A549 treated with ZK216348 at 1 μM for 4 hours (cell line): ENCODE measurements around the gene TMEM198. TPM values are rescaled to one million over a fixed set of nuclear protein-coding genes. Genes with fewer than 3 reads are reported as not detected.

Experiments
- total RNA-seq: library from RNA; stranded (reverse); fragments of 200-300 nt; extraction: Qiagen RNA extraction; gene quantifications from 5 replicates; pipeline ENCODE4 v1.2.3, GENCODE V29; 2022; ENCODE audit warnings: low read depth

TMEM198 gene
- 0.71 to 1.6 TPM (median 1.2 TPM) in 5 replicates for total RNA-seq

GRCh38 chr2:219543596-219544358, at the start of gene TMEM198, which contains the start of gene CHPF:
Gene TMEM198 (plus strand): TSS chr2:219544028. CDS start chr2:219544728, 700 bp downstream.
Gene CHPF (minus strand): TSS chr2:219543809. CDS start chr2:219543538, 271 bp downstream.

GRCh38 chr2:219498280-219499057, 45.4 kb upstream of the TMEM198 start, which contains the start of gene GMPPA:
Gene GMPPA (plus strand): TSS chr2:219498891. CDS start chr2:219499976, 1,085 bp downstream.

GRCh38 chr2:219514196-219514761, 29.5 kb upstream of the TMEM198 start, which contains the start of gene ASIC4:
Gene ASIC4 (plus strand): TSS chr2:219514482. CDS start chr2:219514725, 243 bp downstream.

GRCh38 chr2:219571311-219572236, 27.7 kb downstream of the TMEM198 start, which contains the start of gene OBSL1:
Gene OBSL1 (minus strand): TSS chr2:219571539. CDS start chr2:219571232, 307 bp downstream.

GRCh38 chr2:219572237-219573001, 28.6 kb downstream of the TMEM198 start, which contains the start of gene INHA:
Gene INHA (plus strand): TSS chr2:219572310. CDS start chr2:219572375, 65 bp downstream.

GRCh38 chr2:219597552-219598307, 53.9 kb downstream of the TMEM198 start, which contains the start of gene STK11IP:
Gene STK11IP (plus strand): TSS chr2:219597857. CDS start chr2:219598120, 263 bp downstream.

Other genes with a start within 250 kb of the TMEM198 start
- 1.1 to 1.8 TPM (median 1.4 TPM) in 5 replicates for gene PTPRN, start 234.6 kb upstream of the TMEM198 start, total RNA-seq
- gene RESP18, start 211.3 kb upstream of the TMEM198 start, total RNA-seq: not detected in 5 replicates
- gene DNPEP, start 156.1 kb upstream of the TMEM198 start, total RNA-seq: 51.7 to 64.3 TPM (median 58.3 TPM) in 5 replicates
- gene DES, start 125.7 kb upstream of the TMEM198 start, total RNA-seq: 0.18 to 0.51 TPM (median 0.40 TPM) in 3 of 5 replicates, not detected in the others
- gene SPEG, start 109.2 kb upstream of the TMEM198 start, total RNA-seq: 5.1 to 10.4 TPM (median 6.9 TPM) in 5 replicates
- gene GMPPA, start 45.1 kb upstream of the TMEM198 start, total RNA-seq: 30.0 to 39.8 TPM (median 38.7 TPM) in 5 replicates
- gene ASIC4, start 29.5 kb upstream of the TMEM198 start, total RNA-seq: 0.08 to 0.17 TPM (median 0.09 TPM) in 4 of 5 replicates, not detected in the other
- 12.5 to 32.0 TPM (median 29.8 TPM) in 5 replicates for gene CHPF, start 219 bp upstream of the TMEM198 start, total RNA-seq
- 13.6 to 26.1 TPM (median 21.3 TPM) in 5 replicates for gene OBSL1, start 27.5 kb downstream of the TMEM198 start, total RNA-seq
- 0.19 to 0.74 TPM (median 0.49 TPM) in 5 replicates for gene INHA, start 28.3 kb downstream of the TMEM198 start, total RNA-seq
- 9.4 to 21.0 TPM (median 17.7 TPM) in 5 replicates for gene STK11IP, start 53.8 kb downstream of the TMEM198 start, total RNA-seq
- 1.9 to 4.4 TPM (median 3.2 TPM) in 5 replicates for gene SLC4A3, start 83.6 kb downstream of the TMEM198 start, total RNA-seq